ENCODE results near the gene HNRNPH2. TPM values are rescaled to one million over a fixed set of nuclear protein-coding genes. Genes with fewer than 3 reads are reported as not detected.

HNRNPH2 gene
- 35.5 and 40.4 TPM in 2 replicates for total RNA-seq

GRCh38 chrX:101407748-101408531 lies at the start of gene HNRNPH2, which contains the start of gene GLA:
HNRNPH2 (plus strand) TSS chrX:101408222; CDS start chrX:101411989, 3,767 bp downstream.
GLA (minus strand) TSS chrX:101407925; CDS start chrX:101407903, 22 bp downstream.

GRCh38 chrX:101385795-101386541 lies 22.1 kb upstream of the HNRNPH2 start, which contains the start of gene BTK:
BTK (minus strand) TSS chrX:101386191; CDS start chrX:101375284, 10,907 bp downstream.

GRCh38 chrX:101390664-101391525 lies 17.1 kb upstream of the HNRNPH2 start, which contains the start of gene RPL36A:
RPL36A (plus strand) TSS chrX:101391011; CDS start chrX:101391044, 33 bp downstream.

Other genes starting within 250 kb of the HNRNPH2 start
- 0.08 and 0.11 TPM in 2 replicates for gene DRP2, start 188.4 kb upstream of the HNRNPH2 start, total RNA-seq
- gene TAF7L, start 116.9 kb upstream of the HNRNPH2 start, total RNA-seq: not detected in 2 replicates
- 8.6 and 9.4 TPM in 2 replicates for gene TIMM8A, start 59.5 kb upstream of the HNRNPH2 start, total RNA-seq
- gene BTK, start 22.0 kb upstream of the HNRNPH2 start, total RNA-seq: 0.04 TPM in 1 of 2 replicates, not detected in the other
- gene RPL36A, start 17.2 kb upstream of the HNRNPH2 start, total RNA-seq: 608 and 1,124 TPM in 2 replicates
- 26.9 and 39.7 TPM in 2 replicates for gene GLA, start 297 bp upstream of the HNRNPH2 start, total RNA-seq
- 0.94 and 1.1 TPM in 2 replicates for gene ARMCX4, start 77.2 kb downstream of the HNRNPH2 start, total RNA-seq
- gene ARMCX1, start 142.3 kb downstream of the HNRNPH2 start, total RNA-seq: 19.4 and 24.8 TPM in 2 replicates
- 19.2 and 24.8 TPM in 2 replicates for gene ARMCX6, start 209.8 kb downstream of the HNRNPH2 start, total RNA-seq
- 13.6 and 16.1 TPM in 2 replicates for gene ARMCX3, start 214.9 kb downstream of the HNRNPH2 start, total RNA-seq